HG02943 (cell line): Measurements from ENCODE around the gene KRTAP10-2.

ENCODE experiments used
- ATAC-seq: cut with Tn5 transposase; IDR thresholded peaks from one replicate; pipeline ENCODE4 v1.9.1; 2021; ENCODE audit warnings: mild to moderate bottlenecking, low read depth, moderate library complexity; ENCODE audit not compliant: unreplicated experiment

KRTAP10-2 gene

DNA sequence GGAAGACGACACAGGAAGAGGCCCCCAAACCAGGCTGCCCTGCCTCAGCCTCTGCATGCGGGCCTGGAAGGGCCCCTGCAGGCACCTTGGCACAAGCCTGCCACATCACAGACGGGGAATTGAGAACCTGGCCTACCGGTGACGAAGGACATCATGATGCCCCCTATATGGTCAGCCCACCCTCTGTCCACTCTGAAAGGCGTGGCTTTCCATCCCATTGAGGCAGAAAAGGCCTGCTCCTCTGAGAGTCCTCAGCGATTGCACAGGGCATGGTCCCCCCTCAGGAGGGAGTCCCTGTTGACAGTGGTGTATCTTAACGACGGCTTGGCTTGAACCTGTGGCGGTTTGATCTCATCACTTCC, 22.7 kb downstream of the KRTAP10-2 start:
- no peak for ATAC-seq

DNA sequence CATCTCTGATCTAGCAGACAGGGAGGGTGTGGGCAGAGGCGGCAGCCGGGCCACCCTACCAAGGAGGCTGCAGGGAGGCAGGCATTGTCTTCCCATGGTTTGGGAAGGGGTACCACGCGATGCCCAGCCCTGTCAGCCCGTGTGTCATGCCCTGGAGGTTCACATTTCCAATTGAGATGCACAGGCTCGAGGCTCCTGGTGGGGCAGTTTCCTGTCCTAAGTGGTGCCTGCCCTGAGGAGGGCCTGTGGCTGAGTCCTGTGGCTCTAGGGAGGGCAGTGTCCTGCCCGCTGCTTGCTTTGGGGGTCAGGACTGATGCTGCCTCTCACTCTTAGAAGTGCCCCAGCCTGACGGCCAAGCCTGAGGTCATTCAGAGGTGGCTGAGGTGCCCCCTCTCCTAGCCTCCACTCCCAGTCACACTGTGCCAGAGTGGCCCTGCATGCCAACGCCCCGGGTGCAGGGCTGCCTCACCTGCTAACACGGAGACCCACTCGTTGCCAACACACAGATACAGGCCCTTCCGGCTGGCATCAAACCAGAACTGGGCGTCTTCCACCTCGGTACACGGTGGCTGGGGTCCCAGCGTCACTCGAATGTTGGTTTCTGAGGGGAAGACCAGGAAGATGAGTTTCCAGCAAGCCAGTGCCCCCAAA, 23.2 kb downstream of the KRTAP10-2 start:
- no peak for ATAC-seq

DNA sequence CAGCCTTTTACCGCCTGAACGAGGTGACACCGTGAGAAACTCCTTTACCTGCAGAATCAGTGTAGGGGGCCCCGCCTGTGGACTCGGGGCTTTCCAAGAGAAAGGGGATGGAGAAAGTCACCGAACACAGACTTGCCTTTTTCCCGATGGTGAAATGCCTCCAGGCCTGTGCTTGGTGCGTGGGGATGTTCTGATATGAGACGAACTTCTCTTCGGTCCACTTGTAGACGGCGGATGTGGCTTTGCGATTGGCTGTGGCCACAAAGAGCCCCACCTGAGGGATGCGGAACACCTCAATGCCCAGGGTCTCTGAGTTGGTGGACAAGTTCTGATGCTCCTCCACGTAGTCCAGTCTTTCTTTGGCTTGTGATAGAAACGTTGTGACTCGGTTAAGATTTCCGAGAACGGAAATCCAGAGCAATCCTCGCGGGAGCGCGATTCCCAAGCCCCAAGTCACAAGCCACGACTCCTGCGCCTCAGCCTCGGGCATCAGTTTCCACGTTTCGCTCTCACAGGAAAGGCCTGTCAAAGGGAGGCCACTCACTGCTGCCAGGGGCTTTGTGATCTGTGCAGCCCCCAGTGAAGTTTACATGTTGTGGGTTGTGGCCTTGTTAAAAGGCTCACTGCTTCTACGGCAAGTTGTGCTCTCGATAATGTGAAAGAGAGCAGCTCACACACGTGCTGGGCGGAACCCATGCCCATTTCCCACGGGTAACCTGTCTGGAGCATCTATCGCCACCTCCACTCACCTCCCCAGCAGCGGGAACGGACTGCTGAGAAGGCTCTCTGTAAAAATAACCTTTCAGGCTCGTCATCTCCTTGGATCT, 23.9 kb downstream of the KRTAP10-2 start:
- no peak for ATAC-seq

DNA sequence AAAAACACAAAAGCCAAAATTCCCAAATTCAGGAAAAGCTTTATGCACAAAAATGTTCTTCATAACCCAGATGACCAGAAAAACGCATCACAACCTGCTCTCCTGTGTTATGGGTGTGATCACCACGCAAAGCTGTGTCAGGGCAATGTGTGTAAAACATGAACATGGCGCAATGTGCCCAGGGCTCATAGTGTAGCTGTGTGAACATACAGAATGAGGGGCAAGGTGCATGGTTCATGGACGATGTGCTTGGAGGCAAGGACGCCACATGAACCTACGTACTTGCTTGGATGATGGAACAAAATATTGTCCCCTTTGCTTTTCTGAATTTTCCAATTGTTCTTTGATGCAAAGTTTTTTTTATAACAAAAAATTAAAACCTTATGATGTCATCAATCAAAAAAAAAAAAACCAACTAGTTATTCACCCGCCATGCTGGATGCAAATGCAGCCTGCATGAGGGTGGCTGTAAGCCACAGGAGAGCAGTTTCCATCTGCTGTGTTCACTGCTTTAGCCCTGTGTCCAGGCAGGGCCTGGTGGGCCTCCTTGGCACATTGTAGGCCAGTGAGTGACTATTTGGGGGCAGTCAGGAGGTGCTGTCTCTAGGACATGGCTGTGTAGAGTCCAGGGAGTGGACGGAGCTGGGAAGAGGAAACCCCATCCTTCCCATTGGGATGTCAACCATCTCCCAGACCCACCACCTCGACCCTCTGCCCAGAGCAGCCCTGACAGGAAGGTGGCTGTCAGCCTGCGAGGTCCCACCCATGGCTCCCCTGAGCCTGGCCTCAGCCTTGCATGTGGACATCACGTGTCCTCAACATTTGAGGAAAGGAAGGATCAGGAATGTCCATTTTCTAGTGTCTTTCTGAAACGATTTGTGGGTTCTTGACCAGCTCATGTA, 25.0 kb downstream of the KRTAP10-2 start:
- no peak for ATAC-seq

DNA sequence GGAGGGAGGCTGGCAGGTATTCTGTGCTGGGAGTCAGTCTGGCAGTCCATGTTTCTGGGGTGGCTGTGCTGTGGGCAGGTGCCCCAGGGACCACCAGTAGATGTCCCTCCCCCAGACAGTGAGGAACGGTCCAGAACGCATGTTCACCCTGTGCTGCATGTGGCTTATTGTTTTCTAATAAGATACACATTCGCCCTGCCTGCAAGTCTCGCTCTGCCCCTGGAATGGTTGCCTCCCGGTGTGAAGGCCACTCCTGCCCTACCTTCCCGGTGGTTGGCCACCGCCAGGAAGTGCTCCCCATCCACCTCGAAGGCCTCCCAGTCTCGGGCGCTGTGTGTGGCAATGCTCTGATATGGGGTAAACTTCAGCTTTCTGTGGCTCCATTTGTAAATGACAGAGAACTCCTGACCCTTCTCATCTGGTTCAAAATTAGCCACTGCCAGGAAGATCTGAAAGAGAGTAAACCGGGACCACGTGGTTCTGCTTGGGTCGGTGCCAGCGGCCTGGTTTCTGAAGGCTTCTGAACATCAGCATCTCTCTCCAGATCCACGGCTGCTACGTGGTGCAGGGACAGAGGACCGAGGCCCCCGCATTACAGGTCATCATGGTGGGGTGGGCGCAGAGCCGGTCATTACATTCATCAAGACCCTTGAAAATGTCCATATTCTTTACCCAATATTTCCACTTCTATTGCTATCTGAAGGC, 25.8 kb downstream of the KRTAP10-2 start:
- no peak for ATAC-seq

DNA sequence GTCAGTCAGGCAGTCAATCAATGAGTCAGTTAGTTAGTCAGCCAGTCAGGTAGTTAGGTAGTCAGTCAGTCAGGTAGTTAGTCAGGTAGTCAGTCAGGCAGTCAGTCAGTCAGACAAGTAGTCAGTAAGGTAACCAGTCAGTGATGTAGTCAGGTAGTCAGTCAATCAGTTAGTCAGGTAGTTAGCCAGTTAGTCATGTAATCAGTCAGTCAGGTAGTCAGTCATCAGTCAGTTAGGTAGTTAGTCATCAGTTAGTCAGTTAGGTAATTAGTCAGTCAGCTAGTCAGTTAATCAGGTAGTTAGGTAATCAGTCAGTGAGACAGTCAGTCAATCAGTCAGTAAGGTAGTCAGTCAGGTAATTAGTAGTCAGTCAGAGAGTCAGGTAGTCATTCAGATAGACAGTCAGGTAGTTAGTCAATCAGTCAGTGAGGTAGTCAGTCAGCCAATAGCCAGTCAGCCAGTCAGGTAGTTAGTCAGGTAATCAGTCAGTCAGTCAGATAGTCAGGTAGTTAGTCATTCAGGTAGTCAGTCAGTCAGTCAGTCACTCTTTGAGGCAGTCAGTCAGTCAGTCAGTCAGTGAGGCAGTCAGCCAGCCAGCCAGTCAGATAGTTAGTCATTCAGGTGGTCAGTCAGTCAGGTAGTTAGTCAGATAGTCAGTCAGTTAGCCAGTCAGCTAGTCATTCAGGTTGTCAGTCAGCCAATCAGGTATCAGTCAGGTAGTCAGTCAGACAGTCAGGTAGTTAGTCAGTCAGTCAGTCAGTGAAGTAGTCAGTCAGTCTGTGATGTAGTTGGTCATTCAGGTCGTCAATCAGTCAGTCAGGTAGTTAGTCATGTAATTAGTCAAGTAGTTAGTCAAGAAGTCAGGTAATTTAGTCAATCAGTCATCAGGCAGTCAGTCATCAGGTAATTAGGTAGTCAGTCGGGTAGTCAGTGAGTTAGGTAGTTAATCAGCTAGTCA, 26.6 kb downstream of the KRTAP10-2 start:
- ATAC-seq = no peak

DNA sequence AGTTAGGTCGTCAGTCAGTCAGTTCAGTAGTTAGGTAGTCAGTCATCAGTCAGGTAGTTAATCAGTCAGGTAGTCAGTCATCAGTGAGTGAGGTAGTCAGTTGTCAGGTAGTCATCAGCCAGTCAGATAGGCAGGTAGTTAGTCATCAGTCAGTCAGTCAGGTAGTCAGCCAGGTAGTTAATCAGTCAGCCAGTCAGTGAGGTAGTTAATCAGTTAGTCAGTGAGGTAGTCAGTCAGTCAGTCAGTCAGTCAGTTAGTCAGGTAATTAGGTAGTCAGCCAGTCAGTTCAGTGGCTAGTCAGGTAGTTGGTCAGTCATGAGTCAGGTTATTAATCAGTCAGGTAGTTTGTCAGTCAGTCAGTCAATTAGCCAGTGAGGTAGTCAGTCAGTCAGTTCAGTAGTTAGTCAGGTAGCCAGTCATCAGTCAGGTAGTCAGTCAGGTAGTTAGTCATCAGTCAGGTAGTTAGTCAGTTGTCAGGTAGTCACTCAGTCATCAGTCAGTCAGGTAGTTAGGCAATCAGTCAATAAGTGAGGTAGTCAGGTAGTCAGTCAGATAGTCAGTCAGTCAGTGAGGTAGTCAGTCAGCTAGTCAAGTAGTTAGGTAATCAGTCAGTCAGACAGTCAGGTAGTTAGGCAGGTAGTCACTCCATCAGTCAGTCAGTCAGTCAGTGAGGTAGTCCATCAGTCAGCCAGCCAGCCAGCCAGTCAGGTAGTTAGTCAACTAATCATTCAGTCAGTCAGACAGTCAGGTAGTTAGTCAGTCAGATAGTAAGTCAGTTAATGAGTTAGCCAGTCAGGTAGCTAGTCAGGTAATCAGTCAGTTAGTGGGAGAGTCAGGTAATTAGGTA, 27.5 kb downstream of the KRTAP10-2 start:
- no peak for ATAC-seq

DNA sequence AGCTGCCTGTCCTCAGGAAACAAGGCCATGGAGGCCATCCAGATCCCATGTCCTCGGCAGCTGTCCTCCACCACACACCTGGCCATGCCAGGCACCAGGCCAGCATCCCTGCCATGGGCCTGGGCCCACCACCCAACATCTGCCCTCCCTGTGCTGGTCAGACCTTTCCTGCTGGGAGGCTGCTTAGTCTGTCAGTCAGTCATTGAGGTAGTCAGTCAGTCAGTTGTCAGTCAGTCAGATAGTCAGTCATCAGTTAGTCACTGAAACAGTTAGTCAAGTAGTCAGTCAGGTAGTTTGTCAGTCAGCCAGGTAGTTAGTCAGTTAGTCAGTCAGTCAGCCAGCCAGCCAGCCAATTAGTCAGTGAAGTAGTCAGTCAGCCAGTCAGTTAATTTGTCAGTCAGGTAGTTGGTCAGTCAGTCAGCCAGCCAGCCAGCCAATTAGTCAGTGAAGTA, 28.5 kb downstream of the KRTAP10-2 start:
- ATAC-seq = no peak

DNA sequence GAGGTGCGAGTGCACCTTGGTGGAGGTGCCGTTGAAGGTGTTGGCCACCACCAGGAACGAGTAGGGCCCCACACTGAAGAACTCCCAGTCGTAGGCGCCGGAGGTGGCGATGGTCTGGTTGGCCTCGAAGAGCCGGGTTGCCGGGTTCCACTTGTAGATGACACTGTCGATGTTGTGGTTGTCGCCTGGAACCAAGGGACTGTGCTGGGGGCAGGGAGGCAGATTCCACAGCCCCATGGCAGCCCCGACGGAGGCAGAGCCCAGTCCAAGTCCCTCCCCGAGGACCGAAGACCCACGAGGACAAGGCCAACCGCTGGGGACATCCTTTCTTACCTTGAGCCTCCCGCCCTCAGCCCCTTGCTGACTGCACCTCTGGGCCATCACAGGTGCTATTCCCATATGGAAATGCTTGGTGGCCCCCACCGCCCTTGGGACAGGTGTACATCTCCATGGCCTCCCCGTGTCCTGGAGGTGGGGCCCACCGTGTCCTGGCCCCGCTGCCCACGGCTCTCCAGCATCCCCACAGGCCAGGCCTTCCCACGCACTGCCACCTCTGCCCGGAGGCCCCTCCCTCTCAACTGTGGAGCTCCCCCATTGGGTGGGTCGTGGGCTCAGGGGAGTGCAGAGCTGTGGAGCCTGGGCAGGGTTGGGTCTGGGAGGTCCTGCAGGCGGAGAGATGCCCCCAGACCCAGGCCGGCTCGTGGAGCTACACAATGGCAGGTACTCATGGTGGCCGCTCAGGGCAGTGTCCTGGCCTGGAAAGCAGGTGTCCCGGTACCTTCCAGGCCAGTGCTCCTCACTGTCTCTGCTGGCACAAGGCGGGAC, 29.2 kb downstream of the KRTAP10-2 start:
- no peak for ATAC-seq

DNA sequence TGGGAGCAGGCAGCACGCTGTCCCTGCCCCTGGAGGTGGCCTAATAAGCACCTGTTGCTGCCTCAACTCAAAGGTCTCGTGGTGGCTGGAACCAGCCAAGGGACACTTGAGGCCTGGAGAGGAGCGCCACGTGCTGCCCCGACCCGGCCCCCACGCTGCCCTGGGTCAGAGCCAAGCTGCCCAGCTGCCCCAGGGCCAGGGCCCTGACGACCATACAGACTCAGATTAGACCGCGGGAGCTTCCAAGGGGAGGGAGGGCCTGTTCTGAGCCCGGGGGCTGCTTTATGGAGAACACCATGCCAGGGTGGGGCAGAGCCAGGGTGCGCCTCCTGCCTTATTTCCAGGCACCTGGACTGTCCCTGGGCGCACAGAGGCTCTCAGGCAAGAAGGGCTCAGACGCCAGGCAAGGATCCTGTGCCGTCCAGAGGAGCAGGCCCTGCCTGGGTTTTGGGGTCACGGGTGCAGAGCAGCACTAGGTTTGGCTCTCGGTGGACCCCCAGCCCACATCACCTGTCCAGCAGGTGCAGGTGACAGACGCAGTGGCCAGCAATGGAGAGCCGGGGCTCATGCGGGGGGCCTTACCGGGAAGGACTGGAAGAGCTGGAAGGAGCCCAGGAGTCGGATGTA, 29.9 kb downstream of the KRTAP10-2 start:
- ATAC-seq = no peak

DNA sequence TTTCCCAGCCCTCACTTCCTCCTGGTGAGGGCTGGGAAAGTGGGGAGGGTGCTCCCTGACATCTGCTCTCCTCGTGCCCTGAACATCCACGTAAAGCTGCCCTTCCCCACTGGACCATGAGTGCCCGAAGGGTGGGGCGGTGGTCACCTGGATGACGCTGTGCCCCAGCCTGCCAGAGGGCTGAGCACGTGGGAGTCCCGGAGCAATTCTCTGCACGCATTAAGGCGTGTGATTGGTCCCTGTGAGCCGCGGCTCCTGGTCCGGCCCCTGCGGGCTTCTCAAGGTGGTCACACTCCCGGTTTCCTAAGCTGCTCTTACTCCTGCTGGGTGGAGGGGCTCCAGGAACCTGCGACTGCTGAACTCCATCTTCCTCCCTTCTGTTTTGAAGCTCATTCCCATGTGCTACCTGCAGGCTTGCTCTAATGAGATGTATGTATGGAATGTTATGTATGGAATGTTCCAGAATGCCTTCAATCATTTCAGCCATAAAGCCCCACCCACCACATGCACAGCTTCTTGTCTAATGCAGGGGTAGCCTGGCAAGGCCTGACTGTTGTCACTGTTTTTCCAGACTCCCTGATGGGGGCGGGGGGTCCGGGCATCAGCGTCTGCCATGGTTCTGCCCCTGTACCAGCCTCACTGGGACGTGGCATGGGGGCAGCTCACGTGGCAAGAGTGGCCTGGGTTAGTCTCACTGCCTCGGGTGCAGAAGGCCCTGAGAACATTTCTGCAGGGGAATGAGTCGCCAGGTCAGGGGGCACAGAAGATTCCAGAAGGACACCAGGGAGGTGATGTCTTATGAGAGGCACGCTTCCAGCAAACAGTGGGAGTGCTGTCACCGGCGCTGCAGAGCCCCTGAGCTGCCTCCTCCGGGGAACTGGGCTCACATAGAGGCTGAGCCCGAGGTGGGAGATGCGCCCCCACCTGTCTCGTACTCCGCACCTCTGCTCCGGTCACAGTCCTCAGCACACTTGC, 30.7 kb downstream of the KRTAP10-2 start:
- no peak for ATAC-seq

DNA sequence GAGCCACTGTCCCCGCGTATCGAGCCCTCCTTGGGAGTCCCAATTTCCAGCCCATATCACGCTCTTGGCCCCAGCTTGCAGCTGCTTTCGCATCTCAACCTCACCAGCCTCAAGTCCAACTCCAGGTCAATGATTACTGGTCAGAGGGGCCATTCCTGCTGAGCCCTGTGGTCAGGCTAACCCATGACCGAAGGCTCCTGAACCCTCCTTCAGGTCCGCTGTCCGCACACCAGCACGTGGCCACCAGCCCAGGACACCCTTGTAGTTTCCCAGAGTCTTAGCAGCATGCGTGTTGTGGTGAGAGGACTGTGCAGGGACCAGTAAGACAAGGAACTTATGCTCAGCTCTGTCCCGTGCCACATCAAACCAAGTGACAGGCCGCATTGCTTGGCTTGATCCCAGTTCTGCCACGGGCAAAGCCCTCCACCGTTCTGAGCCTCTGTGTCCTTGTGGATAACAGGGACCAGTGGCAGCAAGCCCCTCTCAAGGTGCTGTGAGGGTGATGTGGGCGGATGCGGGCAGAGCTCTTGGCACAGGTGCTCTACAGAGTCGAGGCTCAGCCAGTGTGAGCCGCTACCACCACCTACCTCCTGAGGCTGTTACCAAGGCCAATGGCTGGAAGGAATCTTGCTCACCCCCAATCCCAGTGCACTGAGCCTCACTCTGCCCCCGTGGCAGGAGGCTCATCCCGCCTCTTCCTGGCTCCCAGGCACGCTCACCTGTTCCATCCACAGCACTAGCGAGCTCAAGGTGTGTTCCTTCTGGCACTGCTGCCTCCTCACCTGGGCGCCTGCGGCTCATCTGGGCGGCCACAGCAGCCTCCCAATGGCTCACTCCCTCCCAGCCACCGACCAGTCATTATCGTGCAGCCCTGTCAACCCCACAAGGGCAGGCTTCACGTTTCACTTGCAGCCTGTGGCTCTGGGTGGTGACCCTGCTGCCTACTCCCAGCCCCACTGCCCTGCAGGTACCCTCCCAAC, 31.7 kb downstream of the KRTAP10-2 start:
- ATAC-seq = no peak

DNA sequence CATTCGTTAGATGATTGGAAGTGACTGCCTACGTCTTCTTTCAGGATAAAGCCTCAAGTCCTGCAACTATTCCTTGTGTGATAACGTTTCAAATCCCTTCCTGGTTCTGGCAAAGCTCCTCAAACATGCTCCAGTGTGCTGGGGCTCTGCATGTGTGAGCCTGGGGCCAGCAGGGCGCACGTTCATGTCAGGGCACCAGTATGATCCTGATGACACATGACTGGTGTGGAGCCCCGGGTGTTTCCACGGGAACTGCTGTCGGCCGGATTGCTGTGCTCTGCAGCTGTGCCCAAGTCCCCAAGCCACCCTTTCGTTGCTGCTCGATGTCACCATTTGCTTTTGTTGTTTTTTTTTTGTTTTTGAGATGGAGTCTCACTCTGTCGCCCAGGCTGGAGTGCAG, 32.6 kb downstream of the KRTAP10-2 start:
- no peak for ATAC-seq

DNA sequence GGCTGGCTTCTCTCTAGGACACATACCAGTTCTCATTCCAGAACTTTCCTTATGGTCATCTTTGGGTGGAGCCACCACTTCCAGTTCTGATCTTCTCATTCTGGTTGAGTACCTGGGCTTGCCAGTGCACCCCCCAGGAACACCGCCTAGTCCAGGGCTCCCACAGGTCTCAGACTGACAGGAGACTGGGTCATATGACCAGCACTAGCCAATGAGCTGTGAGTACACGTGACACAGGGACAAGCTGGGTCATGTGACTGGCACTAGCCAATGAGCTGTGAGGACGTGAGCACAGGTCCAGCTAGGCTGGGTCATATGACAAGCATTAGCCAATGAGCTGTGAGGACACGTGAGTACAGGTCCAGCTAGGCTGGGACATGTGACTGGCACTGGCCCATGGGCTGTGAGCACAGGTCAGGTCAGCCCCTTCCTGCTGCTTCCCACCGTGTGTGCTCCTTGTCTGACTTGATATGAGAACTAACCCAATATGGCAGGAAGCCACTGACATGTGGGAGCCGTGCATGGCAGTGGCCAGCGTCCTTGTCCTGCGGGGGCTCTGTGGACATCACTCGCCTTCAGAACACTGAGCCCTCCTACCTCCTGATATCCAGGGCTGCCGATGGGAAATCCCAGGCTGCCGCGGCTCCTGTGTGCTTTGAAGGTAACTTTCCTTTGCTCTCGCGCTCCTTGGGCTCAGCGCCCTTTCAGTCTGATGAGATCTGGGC, 34.0 kb downstream of the KRTAP10-2 start:
- ATAC-seq = no peak
